ENCODE data around the gene CDH6.
A peak's percentile ranks its signal among the peaks of the same experiment; 100 is the strongest.

The CDH6 gene

DNA sequence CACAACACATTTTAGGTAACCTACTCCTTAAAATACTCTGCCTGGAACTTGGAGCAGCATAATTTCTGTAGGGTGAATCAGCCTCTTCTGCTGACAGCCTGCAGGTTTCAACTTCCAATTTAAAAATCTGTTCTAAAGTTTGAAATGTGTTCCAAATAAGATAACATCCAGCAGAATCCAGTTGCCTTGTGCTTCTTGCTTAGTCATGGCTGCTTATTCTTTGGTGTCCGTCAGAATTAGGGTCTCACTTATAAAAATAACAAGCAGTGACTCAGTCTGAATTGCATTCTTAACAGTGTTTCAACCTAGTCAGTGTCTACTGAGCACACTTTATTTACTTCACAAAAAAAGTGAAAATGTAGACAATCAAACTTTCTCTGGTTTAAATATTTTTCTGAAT lies 3.7 kb downstream of the CDH6 start:
- peak; percentile 43 for DNase-seq (ENCODE audit: low read depth)

DNA sequence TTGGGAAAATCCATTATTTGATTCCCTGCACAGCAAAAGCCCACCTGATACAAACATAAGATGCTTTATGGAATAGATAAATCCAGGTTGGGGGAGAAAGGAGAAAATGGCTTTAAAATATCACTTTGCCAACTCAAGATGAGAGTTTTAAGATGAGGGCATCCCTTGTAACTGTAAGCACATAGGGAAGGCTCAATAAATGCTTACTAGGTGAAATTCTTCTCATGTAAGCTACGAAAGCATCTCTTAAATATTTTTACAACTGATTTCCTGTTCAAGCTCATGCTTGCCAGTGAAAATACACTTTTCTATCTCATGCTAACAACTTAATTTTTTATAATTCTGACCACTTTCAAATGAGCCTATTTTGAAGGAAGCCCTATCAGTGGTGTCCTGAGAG lies 11.5 kb downstream of the CDH6 start:
- no peak for DNase-seq (ENCODE audit: low read depth)

- no peak for DNase-seq (ENCODE audit: low read depth)
Measured at GRCh38 chr5:31208043-31208442, 14.6 kb downstream of the CDH6 start.

GRCh38 chr5:31209334-31209733 lies 15.8 kb downstream of the CDH6 start:
- DNase-seq (ENCODE audit: low read depth) = no peak

DNA sequence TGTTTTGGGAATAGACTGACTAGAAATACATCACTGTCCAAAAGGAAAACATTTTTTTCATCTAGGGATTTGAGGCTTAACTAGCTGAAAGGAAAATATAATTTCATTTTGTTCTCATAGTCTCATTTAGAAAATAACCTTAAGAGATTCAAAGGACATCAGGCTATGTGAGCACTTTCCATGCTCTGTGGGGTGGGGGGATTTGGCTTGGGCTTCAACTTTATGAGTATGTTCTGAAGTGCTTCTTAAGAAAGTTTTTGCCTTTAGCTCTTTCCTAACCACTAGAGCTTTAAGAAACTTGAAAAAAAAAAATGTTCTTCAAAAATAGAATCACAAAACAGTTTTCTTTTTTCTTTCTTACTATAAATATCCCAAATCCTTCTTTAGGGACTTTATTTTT lies 17.6 kb downstream of the CDH6 start:
- DNase-seq (ENCODE audit: low read depth) = no peak

- no peak for DNase-seq (ENCODE audit: low read depth)
Measured at GRCh38 chr5:31213257-31213656, 19.8 kb downstream of the CDH6 start.

DNA sequence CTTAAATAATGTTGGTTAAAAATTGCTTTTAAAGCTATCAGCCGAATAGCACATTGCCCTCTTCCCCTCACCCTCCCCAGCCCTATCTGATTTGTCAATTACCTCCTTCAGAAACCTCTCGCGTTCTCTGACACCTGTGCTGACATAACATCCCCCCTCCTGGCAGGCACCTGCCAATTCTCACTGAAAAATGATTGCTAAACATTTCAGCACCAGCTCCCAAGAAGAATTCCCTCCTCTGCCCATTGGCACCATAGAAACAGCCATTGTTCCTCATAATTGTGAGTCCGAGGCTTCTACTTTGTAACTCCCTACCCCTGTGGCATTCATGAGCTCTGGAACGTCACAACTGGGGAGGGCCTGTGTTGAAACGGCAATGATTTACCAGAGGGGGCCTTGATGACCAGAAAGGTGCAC lies 20.2 kb downstream of the CDH6 start:
- DNase-seq (ENCODE audit: low read depth) = no peak

- no peak for DNase-seq (ENCODE audit: low read depth)
Measured at GRCh38 chr5:31214229-31214628, 20.7 kb downstream of the CDH6 start.

GRCh38 chr5:31215236-31215635 lies 21.8 kb downstream of the CDH6 start:
- no peak for DNase-seq (ENCODE audit: low read depth)

- no peak for DNase-seq (ENCODE audit: low read depth)
Measured at GRCh38 chr5:31217446-31217845, 24.0 kb downstream of the CDH6 start.

DNA sequence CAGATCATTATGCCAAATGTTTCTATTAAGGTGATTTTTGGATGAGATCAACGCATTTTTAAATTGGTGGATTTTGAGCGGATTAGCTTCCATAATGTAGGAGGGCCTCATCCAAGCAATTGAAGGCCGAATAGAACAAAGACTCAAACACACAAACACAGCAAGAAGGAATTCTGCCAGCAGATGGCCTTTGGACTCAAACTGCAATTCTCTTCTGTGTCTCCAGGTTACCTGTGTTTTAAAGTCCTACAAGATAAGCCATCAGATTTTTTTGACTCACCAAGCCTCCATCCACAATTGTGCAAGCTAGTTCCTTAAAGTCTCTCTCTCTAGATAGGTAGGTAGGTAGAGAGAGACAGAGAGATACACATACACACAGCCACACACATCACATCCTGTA lies 25.5 kb downstream of the CDH6 start:
- no peak for DNase-seq (ENCODE audit: low read depth)

GRCh38 chr5:31221001-31221400 lies 27.5 kb downstream of the CDH6 start:
- DNase-seq (ENCODE audit: low read depth) = no peak

GRCh38 chr5:31225118-31225517 lies 31.6 kb downstream of the CDH6 start:
- peak; percentile 3 for DNase-seq (ENCODE audit: low read depth)

- DNase-seq (ENCODE audit: low read depth) = no peak
Measured at GRCh38 chr5:31225613-31226012, 32.1 kb downstream of the CDH6 start.

DNA sequence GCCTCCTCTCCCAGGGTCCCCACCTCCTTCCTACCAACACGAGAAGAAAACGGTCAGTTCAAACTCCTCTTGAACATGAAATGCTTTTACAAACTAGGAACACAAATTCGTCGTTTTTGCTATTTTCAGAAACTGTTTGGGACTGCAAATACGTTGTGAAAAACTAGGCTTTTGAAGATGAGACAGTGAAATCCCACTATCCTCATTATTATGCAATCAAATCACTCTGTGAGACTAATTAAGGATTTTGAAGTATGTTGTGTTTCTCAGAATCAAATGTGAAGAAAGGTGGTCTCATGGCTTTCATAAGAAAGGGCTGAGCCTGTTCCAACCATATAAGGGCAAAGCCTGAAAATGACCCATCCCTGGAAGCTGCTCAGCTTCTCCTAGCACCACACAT lies 33.2 kb downstream of the CDH6 start:
- DNase-seq (ENCODE audit: low read depth) = no peak

GRCh38 chr5:31229266-31229665 lies 35.8 kb downstream of the CDH6 start:
- DNase-seq (ENCODE audit: low read depth) = no peak

DNA sequence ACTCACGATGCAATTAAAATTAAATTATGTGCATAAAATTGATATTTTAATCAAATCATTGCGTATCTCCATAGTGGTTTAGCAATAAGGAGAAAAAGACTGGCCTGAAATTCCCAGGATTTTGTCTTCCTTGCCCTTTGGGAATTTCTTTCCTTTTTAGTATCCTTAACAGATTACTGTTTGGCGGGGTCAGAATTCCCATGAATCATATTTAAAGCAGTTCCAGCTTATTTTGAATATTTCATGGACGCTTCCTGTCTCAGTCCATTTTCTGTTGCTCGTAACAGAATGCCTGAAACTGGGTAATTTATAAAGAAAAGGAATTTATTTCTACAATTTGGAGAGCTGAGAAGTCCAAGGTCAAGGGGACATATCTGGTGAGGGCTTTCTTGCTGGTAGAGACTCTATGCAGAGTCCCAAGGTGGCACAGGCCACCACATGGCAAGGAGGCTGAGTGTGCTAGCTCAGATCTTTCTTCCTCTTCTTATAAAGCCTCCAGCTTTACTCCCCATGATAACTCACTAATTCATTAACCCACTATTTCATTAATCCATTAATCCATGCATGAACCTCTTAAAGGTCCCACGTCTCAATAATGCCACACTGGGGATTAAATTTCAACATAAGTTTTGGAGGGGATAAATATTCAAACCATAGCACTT lies 37.8 kb downstream of the CDH6 start:
- no peak for DNase-seq (ENCODE audit: low read depth)

DNA sequence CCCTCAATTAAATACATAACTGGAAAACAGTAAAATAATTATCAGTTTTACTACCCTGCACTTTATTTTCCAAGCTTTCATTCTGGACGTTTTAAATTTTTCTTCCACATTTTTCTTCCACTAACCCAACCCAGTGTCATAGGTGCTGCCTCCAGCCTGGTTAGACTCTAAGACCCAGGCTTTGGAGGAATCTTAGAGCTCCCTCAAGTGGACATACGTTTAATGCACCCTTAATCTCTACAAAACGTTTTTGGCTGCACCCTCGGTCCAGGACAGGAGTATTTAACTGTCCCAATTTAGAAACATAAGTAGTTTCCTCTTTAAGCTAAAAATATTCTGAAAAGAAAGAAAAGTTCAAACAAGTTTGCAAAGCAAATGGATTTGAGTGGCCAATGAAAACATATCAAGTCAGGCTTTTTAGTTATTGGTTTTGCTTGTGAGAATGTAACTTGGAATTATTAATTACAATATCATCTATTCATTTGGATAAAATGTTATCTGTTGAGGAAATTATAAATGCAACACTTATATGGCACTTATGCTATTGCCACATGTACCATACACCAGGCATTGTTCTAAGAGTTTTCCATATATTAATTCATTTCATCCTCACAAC lies 38.9 kb downstream of the CDH6 start:
- peak; percentile 44 for DNase-seq (ENCODE audit: low read depth)

DNA sequence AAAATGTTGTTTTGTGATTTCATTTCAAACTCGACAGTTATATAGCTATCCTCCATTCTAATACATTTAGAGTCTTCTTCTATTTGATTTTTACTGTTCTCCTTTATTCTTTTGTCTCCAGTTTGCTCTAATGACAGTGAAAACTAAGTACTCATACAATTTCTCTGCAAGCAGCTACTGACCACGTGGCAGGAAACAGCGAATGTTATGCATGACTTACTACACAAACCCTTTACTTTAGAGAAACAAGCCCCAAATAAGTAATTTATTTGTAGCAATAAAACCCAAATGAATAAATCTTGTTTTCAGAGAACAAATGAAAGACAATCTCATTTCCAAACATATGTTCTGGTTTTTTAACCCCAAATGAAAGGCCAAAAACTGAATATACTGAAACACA lies 41.9 kb downstream of the CDH6 start:
- DNase-seq (ENCODE audit: low read depth) = no peak

DNA sequence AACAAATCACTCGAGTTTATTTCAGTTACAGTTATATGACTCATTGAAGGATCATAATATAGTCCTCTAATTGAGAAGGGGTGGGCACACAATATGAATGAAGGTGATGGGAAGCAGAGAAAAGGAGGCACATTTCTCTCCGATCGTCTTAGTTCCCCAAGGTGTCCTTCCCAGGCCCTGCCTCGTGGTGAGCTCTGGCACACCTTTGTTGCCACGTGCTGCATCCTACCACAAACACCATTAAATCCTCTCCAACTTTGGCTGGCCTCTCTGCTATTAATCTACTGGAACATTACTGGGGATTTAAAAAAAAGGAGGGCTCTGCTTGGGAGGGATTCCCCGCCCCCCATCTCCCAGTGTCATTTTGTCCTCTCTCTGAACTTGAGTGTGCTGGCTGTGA lies 42.9 kb downstream of the CDH6 start:
- no peak for DNase-seq (ENCODE audit: low read depth)

- DNase-seq (ENCODE audit: low read depth) = peak; percentile 21
Measured at GRCh38 chr5:31237174-31237573, 43.7 kb downstream of the CDH6 start.

DNA sequence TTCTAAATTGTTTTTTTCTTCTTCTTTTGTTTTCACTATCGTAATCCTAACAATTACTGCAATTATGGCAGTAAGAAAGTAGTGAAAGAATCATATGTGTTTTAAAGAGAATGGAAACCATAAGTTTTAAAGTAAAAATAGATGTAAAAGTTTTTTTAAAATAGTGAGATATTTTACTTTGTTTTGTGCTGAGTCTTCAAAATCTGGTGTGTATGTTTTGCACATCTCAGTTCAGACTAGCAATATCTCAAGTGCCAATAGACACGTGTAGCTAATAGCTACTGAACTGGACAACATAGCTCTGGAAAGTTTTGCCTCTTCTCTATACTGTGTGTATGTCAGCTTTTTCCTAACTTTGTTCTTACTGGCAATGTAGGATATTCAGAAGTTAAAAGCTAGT lies 45.0 kb downstream of the CDH6 start:
- no peak for DNase-seq (ENCODE audit: low read depth)

- no peak for DNase-seq (ENCODE audit: low read depth)
Measured at GRCh38 chr5:31244921-31245320, 51.4 kb downstream of the CDH6 start.

DNA sequence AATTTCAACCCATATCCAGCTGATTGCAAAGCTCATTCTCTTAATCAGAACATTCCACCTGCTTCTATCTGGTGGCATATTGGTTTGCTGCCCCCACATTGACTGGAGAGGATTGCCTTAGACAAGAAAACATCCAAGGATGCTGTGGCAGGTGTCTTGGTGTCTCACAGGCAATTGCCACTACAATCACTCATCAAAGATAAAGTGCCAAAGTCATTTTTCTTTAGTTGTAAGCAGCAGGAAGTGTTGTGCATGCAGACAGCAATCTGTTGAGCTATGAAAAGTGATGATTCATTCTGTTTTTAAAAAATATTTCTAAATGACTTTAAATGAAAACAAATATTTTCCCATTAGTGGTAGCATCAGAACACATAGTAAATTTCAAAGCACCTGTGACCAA lies 53.9 kb downstream of the CDH6 start:
- DNase-seq (ENCODE audit: low read depth) = no peak
